Esophagus squamous epithelium (tissue), 4 donors: ENCODE results near the gene ERRFI1.

Source experiments
- CTCF ChIP-seq, 6 experiments: fragments of 450-650 bp in 4 of 6; fragments of 200-600 bp in 2 of 6; sonication (generic) in 2 of 6; IDR thresholded peaks; one replicate each; pipeline ENCODE4 v1.5.1; 2016 to 2019; ENCODE audit warnings: antibody characterized with exemption in 6 of 6, mild to moderate bottlenecking in 4 of 6, moderate library complexity in 4 of 6
- POLR2A ChIP-seq, 4 donors: fragments of 450-650 bp; IDR thresholded peaks; one replicate each; pipeline ENCODE4 v1.6.1; 2017; ENCODE audit warnings: antibody characterized with exemption in 4 of 4, mild to moderate bottlenecking in 4 of 4, moderate library complexity in 3 of 4

- TF ChIP-seq POLR2A (IDR thresholded peaks at IDR 0.05) (no peak), CTCF (IDR thresholded peaks at IDR 0.05) (no peak)
Observed at GRCh38 chr1:8062861-8063260, 36.8 kb upstream of the ERRFI1 start.
